ENCODE results near the gene BRD3. TPM values are rescaled to one million over a fixed set of nuclear protein-coding genes. Genes with fewer than 3 reads are reported as not detected.
"Not testable (repeated sequence)": the region's sequence is repeated elsewhere in the genome, so short reads cannot be mapped to it uniquely, and the experiment has no call there.

The BRD3 gene
- total RNA-seq, 1 donor from 2014 or later = 12.1 TPM

GRCh38 chr9:133991214-133991921, 76.5 kb downstream of the BRD3 start:
- DNase-seq = peak; percentile 36

- peak; percentile 80 for DNase-seq
Observed at GRCh38 chr9:133990366-133991213, 77.2 kb downstream of the BRD3 start.

GRCh38 chr9:133989625-133990365, 78.0 kb downstream of the BRD3 start:
- DNase-seq = no peak

- DNase-seq = not testable (repeated sequence)
Observed at GRCh38 chr9:133988771-133989170, 79.1 kb downstream of the BRD3 start.

- no peak for DNase-seq
Observed at GRCh38 chr9:133987946-133988665, 79.7 kb downstream of the BRD3 start.

GRCh38 chr9:133987446-133987788, 80.4 kb downstream of the BRD3 start:
- no peak for DNase-seq

GRCh38 chr9:133986774-133987445, 80.9 kb downstream of the BRD3 start:
- DNase-seq = no peak

GRCh38 chr9:133986061-133986460, 81.8 kb downstream of the BRD3 start:
- DNase-seq = no peak

- DNase-seq = no peak
Observed at GRCh38 chr9:133982971-133983720, 84.7 kb downstream of the BRD3 start.

- no peak for DNase-seq
Observed at GRCh38 chr9:133981958-133982681, 85.7 kb downstream of the BRD3 start.

GRCh38 chr9:133981589-133981957, 86.3 kb downstream of the BRD3 start:
- DNase-seq = no peak

GRCh38 chr9:133980864-133981588, 86.8 kb downstream of the BRD3 start:
- DNase-seq = no peak

Other genes with a start within 250 kb of the BRD3 start
- 19.6 and 22.7 TPM in 2 replicates for gene VAV2, start 75.7 kb downstream of the BRD3 start, total RNA-seq
- 5.4 and 15.8 TPM in 2 replicates for gene BRD3OS, start 42.5 kb downstream of the BRD3 start, total RNA-seq
- gene WDR5, start 68.1 kb upstream of the BRD3 start, total RNA-seq = 18.5 and 31.4 TPM in 2 replicates
- not detected in 2 replicates for gene RNU6ATAC, start 96.5 kb upstream of the BRD3 start, total RNA-seq

All from dermis blood vessel endothelial cell (primary cell).